Thoracic aorta (tissue), 2 donors: Measurements from ENCODE around the gene PTPN1. TPM values are rescaled to one million over a fixed set of nuclear protein-coding genes. Genes with fewer than 3 reads are reported as not detected.
A peak's percentile ranks its signal among the peaks of the same experiment; 100 is the strongest.

ENCODE experiments used
- ATAC-seq: fragments of 150-250 bp; one replicate; pipeline ENCODE4 v1.8.0; 2017; ENCODE audit warnings: low read depth; ENCODE audit not compliant: insufficient number of reproducible peaks, low FRiP score
- DNase-seq: peaks from one replicate; pipeline ENCODE4 v3.0.0-alpha.2; 2020; ENCODE audit warnings: low spot score
- H3K27ac ChIP-seq, 2 donors: fragments of 200-600 bp; sonication (generic); 1 replicate in 1 of 2; 2 replicates in 1 of 2; pipeline ENCODE4 v1.5.1; 2016; ENCODE audit warnings: mild to moderate bottlenecking in 2 of 2, moderate library complexity in 2 of 2
- H3K27me3 ChIP-seq: fragments of 200-600 bp; sonication (generic); replicated peaks from 2 replicates; pipeline ENCODE4 v1.6.0; 2016; ENCODE audit warnings: mild to moderate bottlenecking; ENCODE audit not compliant: insufficient read depth
- H3K36me3 ChIP-seq: fragments of 200-600 bp; sonication (generic); one replicate; pipeline ENCODE4 v1.5.1; 2016
- H3K4me1 ChIP-seq, 2 donors: fragments of 200-600 bp; sonication (generic); 1 replicate in 1 of 2; 2 replicates in 1 of 2; pipeline versions ENCODE4 v1.5.1 to v1.6.0; 2016; ENCODE audit warnings: low read depth in 2 of 2, mild to moderate bottlenecking in 1 of 2; ENCODE audit not compliant: control insufficient read depth in 1 of 2
- H3K4me3 ChIP-seq: fragments of 200-600 bp; sonication (generic); 2 replicates; pipeline ENCODE4 v1.5.1; 2016; ENCODE audit warnings: mild to moderate bottlenecking
- H3K9me3 ChIP-seq: fragments of 200-600 bp; sonication (generic); 2 replicates; pipeline ENCODE4 v1.5.1; 2016
- total RNA-seq, 2 donors: library from RNA; depleted of rRNA; stranded (reverse); fragments of >200 nt; gene quantifications; one replicate each; pipeline versions ENCODE4 v1.1.0 to v1.2.3, GENCODE V29; 2016
- TF ChIP-seq, protein P1 (sequence below): fragments of 200-600 bp; sonication (generic); IDR thresholded peaks from one replicate; pipeline ENCODE4 v1.5.1; 2019; ENCODE audit warnings: antibody characterized with exemption

PTPN1 gene
- total RNA-seq, 2 donors from 2014 or later = 32.5 to 68.9 TPM

DNA sequence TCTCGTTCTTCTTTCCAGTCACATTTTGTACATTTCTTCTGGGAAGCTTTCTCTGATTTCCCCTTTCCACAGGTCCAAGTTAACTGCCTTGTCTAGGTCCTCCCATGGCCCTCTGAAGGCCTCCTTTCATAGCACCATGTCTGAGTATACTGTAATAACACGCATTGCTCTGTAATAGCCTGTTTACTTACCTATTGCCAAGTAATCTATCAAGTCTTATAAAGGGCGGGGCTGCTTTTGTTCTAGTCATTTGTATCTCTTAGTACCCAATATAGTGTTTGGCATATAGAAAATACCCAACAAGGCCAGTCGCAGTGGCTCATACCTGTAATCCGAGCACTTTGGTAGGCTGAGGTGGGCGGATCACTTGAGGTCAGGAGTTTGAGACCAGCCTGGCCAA lies 17.9 kb downstream of the PTPN1 start:
- no peaks in the 10 kb centered on the region for H3K27me3 ChIP-seq
- no peak overlapping the region for H3K27ac ChIP-seq
- no peaks in the 10 kb centered on the region for H3K9me3 ChIP-seq
- no peaks in the 10 kb centered on the region for H3K36me3 ChIP-seq
- peaks cover 39 to 58% of the 10 kb centered on the region in 2 donors for H3K4me1 ChIP-seq
- DNase-seq (no peak), ATAC-seq (no peak)
- no peak overlapping the region for H3K4me3 ChIP-seq
- TF ChIP-seq, protein P1, sequence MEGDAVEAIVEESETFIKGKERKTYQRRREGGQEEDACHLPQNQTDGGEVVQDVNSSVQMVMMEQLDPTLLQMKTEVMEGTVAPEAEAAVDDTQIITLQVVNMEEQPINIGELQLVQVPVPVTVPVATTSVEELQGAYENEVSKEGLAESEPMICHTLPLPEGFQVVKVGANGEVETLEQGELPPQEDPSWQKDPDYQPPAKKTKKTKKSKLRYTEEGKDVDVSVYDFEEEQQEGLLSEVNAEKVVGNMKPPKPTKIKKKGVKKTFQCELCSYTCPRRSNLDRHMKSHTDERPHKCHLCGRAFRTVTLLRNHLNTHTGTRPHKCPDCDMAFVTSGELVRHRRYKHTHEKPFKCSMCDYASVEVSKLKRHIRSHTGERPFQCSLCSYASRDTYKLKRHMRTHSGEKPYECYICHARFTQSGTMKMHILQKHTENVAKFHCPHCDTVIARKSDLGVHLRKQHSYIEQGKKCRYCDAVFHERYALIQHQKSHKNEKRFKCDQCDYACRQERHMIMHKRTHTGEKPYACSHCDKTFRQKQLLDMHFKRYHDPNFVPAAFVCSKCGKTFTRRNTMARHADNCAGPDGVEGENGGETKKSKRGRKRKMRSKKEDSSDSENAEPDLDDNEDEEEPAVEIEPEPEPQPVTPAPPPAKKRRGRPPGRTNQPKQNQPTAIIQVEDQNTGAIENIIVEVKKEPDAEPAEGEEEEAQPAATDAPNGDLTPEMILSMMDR = no peak

DNA sequence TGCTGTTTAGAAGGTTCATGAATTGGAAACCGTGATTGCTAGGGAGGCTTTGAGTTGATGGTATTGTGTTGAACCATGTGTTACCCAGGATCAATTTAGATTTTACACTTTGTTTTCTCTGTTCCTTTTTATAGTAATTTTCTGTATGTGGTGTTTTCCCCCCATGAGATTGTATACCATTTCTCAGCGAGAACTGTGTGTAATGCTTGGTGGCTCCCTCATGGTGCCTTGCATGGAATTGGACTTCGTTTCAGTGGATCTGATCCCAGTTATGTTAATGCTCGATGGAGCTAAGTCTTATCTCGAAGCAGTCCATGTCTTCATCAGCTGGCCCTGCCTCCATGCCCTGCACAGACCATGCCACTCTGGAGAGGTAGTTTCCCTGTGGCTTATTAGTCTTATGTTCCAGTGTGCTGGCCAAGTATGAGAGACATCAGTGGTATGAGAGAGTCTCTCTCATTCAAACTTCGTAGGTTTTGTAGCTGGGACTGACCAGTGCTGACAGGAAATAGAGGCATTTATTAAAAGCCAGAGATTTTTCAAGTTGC lies 18.7 kb downstream of the PTPN1 start:
- Histone ChIP-seq H3K4me3 (no peak overlapping the region), H3K9me3 (no peaks in the 10 kb centered on the region), H3K27me3 (no peaks in the 10 kb centered on the region), H3K36me3 (no peaks in the 10 kb centered on the region), H3K4me1 (peaks cover 33 to 53% of the 10 kb centered on the region in 2 donors), H3K27ac (peak overlapping the region in 1 of 2 donors; percentile 42)
- TF ChIP-seq, protein P1 = no peak
- DNase-seq (no peak), ATAC-seq (no peak)

DNA sequence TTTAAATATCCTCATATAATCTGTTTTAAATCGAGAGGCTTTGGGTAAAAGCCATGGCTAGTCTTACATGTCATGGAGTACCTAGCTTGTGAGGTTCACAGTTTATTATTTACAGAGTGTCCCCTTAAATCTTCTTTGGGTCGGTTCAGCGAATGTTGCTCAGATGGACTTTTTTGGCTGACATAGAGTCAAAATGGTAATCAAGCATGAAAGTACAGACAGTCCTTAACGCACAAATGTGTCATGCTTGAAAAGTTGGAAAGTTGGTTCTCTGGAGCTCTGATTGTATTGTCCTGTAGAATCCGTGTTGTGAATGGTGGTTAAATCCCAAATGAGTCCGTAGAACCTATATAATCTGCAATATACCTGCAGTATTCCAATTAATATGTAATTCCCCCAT lies 22.0 kb downstream of the PTPN1 start:
- DNase-seq (no peak), ATAC-seq (no peak)
- H3K4me3 ChIP-seq = no peak overlapping the region
- H3K27me3 ChIP-seq = no peaks in the 10 kb centered on the region
- H3K27ac ChIP-seq = no peak overlapping the region
- TF ChIP-seq, protein P1 = no peak
- no peaks in the 10 kb centered on the region for H3K36me3 ChIP-seq
- H3K4me1 ChIP-seq = peaks cover 33 to 52% of the 10 kb centered on the region in 2 donors
- no peaks in the 10 kb centered on the region for H3K9me3 ChIP-seq

- Histone ChIP-seq H3K4me1 (peaks cover 37 to 48% of the 10 kb centered on the region in 2 donors), H3K27me3 (no peaks in the 10 kb centered on the region), H3K9me3 (no peaks in the 10 kb centered on the region), H3K36me3 (no peaks in the 10 kb centered on the region), H3K4me3 (no peak overlapping the region), H3K27ac (no peak overlapping the region)
- DNase-seq (no peak), ATAC-seq (no peak)
- TF ChIP-seq, protein P1 = no peak
These were observed 22.9 kb downstream of the PTPN1 start for GRCh38 chr20:50533061-50533460.

GRCh38 chr20:50533464-50533863 lies 23.3 kb downstream of the PTPN1 start:
- no peak for DNase-seq
- TF ChIP-seq, protein P1 = no peak
- no peaks in the 10 kb centered on the region for H3K27me3 ChIP-seq

More at GRCh38 chr20:50533464-50533863, 23.3 kb downstream of the PTPN1 start:
- peaks cover 37 to 49% of the 10 kb centered on the region in 2 donors for H3K4me1 ChIP-seq
- no peaks in the 10 kb centered on the region for H3K9me3 ChIP-seq
- ATAC-seq = no peak
- H3K36me3 ChIP-seq = no peaks in the 10 kb centered on the region
- H3K4me3 ChIP-seq = no peak overlapping the region
- H3K27ac ChIP-seq = no peak overlapping the region
